ENCODE data around the gene MLPH. TPM values are rescaled to one million over a fixed set of nuclear protein-coding genes. Genes with fewer than 3 reads are reported as not detected.

The MLPH gene
- polyA plus RNA-seq, 1 donor, result 31.8 TPM

DNA sequence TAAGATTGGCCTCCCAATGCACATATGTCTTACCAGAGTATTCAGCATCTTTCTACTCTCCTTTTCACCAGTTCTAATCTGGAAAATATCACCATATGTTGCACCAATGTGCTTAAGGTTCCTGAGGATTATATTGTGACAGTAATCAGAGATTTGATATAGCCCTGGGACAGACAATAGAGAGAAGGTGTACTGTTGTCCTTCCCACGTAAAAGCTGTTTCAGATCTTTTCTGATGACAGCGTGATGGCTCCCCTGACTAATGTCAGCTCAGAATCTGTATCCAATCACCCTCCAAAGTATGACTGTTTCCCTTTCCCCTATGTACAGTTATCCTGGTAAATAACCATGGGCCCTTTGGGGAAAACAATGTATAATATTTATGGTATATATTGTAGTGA, 9.0 kb upstream of the MLPH start:
- no CpG with 5 or more reads among the region's 2 CpGs for WGBS (ENCODE audit: insufficient coverage, low lambda C conversion rate)
- no peak for DNase-seq
- H3K36me3 ChIP-seq (ENCODE audit: control insufficient read depth, insufficient read depth, low read length), result no peaks in the 10 kb centered on the region
- H3K4me3 ChIP-seq (ENCODE audit: low read length), result no peak overlapping the region
- H3K4me1 ChIP-seq (ENCODE audit: control insufficient read depth, insufficient read depth, low read length), result peaks cover 36% of the 10 kb centered on the region
- H3K27me3 ChIP-seq (ENCODE audit: control insufficient read depth, insufficient read depth, low read length), result peaks cover 5% of the 10 kb centered on the region
- H3K9me3 ChIP-seq (ENCODE audit: control insufficient read depth, low read depth, low read length), result no peaks in the 10 kb centered on the region
- H3K27ac ChIP-seq (ENCODE audit: low read length), result no peak overlapping the region

DNA sequence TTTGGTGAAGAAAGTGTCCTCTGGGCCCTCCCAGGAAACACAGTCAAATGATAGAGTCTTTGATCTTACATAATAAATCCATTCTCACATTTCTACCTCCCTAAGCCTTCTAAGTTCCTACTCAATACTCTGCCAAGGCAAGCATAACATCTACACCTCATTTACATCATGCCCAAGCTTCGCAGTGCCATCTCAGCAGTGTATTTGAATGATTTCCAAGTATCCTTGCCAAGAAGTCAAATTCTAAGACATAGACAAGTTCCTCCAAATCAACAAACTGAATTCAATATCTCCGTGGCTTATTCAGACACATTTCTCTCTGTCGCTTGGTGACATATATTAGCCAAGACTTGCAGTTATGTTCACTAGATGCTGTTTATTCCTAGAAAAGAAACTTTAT, 8.1 kb upstream of the MLPH start:
- WGBS (ENCODE audit: insufficient coverage, low lambda C conversion rate), result 100% methylated on average over 1 of the region's 3 CpGs
- no peak overlapping the region for H3K27ac ChIP-seq (ENCODE audit: low read length)

DNA sequence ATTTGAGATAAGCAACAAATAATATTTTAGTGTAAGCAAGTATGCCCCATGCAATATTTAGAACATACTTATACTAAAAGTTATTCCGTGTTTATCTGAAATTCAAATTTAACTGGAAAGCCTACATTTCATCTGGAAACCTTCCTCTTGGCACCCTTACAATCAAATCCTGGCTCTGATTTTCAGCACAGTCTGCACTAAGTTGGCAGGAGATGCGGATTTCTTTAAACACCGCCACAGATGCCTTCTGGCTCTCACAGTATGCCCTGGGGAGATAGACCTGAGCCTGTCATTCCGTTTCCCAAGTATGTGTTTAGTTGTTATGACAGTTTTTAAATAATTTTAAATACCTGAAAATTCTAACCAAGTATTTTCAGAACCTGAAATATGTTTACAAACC, 7.3 kb upstream of the MLPH start:
- WGBS (ENCODE audit: insufficient coverage, low lambda C conversion rate), result 100% methylated on average over 1 of the region's 4 CpGs
- Histone ChIP-seq H3K36me3 (ENCODE audit: control insufficient read depth, insufficient read depth, low read length) (no peaks in the 10 kb centered on the region), H3K9me3 (ENCODE audit: control insufficient read depth, low read depth, low read length) (no peaks in the 10 kb centered on the region), H3K4me3 (ENCODE audit: low read length) (no peak overlapping the region), H3K4me1 (ENCODE audit: control insufficient read depth, insufficient read depth, low read length) (peaks cover 26% of the 10 kb centered on the region), H3K27me3 (ENCODE audit: control insufficient read depth, insufficient read depth, low read length) (peaks cover 5% of the 10 kb centered on the region), H3K27ac (ENCODE audit: low read length) (no peak overlapping the region)
- no peak for DNase-seq

More for the DNA sequence above, 8.1 kb upstream of the MLPH start:
- Histone ChIP-seq H3K4me1 (ENCODE audit: control insufficient read depth, insufficient read depth, low read length) (peaks cover 34% of the 10 kb centered on the region), H3K9me3 (ENCODE audit: control insufficient read depth, low read depth, low read length) (no peaks in the 10 kb centered on the region), H3K27me3 (ENCODE audit: control insufficient read depth, insufficient read depth, low read length) (peaks cover 5% of the 10 kb centered on the region), H3K36me3 (ENCODE audit: control insufficient read depth, insufficient read depth, low read length) (no peaks in the 10 kb centered on the region), H3K4me3 (ENCODE audit: low read length) (no peak overlapping the region)
- no peak for DNase-seq

DNA sequence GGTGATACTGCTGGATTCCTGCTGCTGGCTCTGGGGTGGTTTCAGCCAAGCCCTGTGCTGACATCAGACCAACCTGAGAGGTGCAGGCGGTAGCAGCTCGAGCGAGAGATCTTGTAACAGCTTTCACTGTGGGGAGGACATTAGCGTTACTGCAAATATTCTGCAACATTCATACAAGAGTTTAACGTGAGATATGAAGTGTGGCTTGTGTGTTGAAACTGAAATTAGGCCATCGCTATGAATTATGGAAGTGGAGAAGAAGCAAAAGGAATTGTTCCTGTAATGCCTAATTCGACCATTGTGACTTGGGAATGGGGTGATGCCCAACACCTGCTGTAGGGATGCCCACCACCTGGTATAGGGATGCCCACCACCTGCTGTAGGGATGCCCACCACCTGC, 6.5 kb upstream of the MLPH start:
- Histone ChIP-seq H3K27me3 (ENCODE audit: control insufficient read depth, insufficient read depth, low read length) (peaks cover 8% of the 10 kb centered on the region), H3K36me3 (ENCODE audit: control insufficient read depth, insufficient read depth, low read length) (no peaks in the 10 kb centered on the region), H3K27ac (ENCODE audit: low read length) (no peak overlapping the region), H3K4me1 (ENCODE audit: control insufficient read depth, insufficient read depth, low read length) (peaks cover 25% of the 10 kb centered on the region), H3K4me3 (ENCODE audit: low read length) (no peak overlapping the region), H3K9me3 (ENCODE audit: control insufficient read depth, low read depth, low read length) (no peaks in the 10 kb centered on the region)
- no CpG with 5 or more reads among the region's 7 CpGs for WGBS (ENCODE audit: insufficient coverage, low lambda C conversion rate)
- no peak for DNase-seq

DNA sequence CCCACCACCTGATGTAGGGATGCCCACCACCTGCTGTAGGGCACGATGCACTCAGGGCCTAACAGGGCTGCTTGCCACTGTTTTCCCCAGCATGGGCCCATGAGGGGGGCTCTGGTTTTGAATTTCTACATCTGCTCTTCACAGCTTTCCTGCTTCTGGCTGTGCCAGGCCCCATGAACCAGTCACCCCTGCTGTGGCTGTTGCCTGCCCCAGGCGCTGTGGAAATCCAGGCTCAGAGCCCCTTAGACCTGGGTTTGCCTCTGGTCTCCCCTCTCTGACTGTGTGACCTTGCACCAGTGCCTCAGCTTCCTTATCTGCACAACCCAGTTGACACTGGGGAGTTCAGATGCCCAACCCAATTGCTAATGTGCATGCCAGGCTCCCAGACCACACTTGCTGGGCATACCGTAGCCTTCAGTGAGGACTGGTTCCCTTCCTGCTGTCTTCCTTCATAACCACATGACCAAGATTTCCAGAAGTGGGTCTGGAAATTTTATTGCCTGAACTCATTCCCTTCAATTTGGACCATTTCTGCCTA, 6.0 kb upstream of the MLPH start:
- H3K4me1 ChIP-seq (ENCODE audit: control insufficient read depth, insufficient read depth, low read length), result peaks cover 21% of the 10 kb centered on the region
- DNase-seq, result no peak
- H3K9me3 ChIP-seq (ENCODE audit: control insufficient read depth, low read depth, low read length), result no peaks in the 10 kb centered on the region
- H3K27ac ChIP-seq (ENCODE audit: low read length), result no peak overlapping the region
- H3K36me3 ChIP-seq (ENCODE audit: control insufficient read depth, insufficient read depth, low read length), result no peaks in the 10 kb centered on the region
- peaks cover 12% of the 10 kb centered on the region for H3K27me3 ChIP-seq (ENCODE audit: control insufficient read depth, insufficient read depth, low read length)
- WGBS (ENCODE audit: insufficient coverage, low lambda C conversion rate), result no CpG with 5 or more reads among the region's 3 CpGs
- no peak overlapping the region for H3K4me3 ChIP-seq (ENCODE audit: low read length)

DNA sequence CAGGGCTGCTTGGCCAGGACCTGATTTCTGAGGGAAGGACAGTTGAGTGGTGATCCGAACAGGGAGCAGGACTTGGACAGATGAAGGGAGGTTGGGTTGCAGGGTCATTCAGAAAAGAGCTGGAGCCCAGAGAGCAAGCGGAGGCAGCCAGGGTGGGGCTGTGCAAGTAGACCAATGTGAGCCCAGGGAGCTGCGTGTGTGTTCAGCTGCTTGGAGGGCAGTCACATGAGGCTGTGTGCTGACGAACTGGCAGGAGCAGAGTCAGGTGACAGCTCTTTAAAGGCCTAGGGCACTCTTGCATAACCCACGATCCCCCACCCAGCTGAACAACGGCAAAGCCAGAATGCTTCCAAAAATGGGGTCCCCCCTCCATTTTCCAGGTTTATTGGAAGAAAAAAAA, 4.6 kb upstream of the MLPH start:
- peaks cover 26% of the 10 kb centered on the region for H3K4me1 ChIP-seq (ENCODE audit: control insufficient read depth, insufficient read depth, low read length)
- H3K4me3 ChIP-seq (ENCODE audit: low read length), result no peak overlapping the region
- H3K36me3 ChIP-seq (ENCODE audit: control insufficient read depth, insufficient read depth, low read length), result no peaks in the 10 kb centered on the region
- peaks cover 26% of the 10 kb centered on the region for H3K27me3 ChIP-seq (ENCODE audit: control insufficient read depth, insufficient read depth, low read length)
- DNase-seq, result peak; percentile 94 to 95
- peaks cover 4% of the 10 kb centered on the region for H3K9me3 ChIP-seq (ENCODE audit: control insufficient read depth, low read depth, low read length)
- WGBS (ENCODE audit: insufficient coverage, low lambda C conversion rate), result no CpG with 5 or more reads among the region's 6 CpGs
- H3K27ac ChIP-seq (ENCODE audit: low read length), result peak overlapping the region; percentile 91

DNA sequence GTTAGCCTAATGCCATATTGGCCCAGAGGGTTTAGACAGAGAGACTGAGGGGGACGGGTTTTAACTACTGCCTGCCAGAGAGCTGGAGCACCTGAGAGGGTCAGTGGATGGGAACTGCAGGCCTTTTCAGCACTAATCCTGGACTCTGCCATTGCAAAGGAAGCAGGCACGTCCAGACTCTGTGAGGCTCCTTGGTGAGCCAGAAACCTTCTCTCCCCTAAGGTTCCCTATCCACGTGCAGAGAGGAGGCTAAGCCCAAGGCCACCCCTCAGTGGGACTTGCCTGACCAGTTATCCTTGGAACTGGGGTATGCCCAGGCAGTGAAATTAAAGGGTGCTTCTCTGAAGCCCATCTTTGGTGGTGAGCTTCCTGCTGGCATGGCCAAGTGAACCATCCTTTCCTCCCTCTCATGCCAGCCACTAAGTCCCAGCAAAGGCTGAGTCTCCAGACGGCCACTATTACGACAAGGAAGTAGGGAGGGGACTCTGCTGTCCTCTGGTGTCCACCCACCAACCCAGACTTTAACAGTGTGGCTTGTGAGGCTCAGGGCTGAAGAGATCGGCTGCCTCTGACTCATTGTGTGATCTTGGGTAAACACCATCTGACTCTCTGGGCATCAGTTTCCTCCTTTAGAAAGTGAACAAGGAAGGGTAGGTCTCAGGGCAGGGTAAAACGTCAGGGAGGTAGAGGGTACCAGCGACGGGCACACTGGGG, 3.9 kb upstream of the MLPH start:
- Histone ChIP-seq H3K4me1 (ENCODE audit: control insufficient read depth, insufficient read depth, low read length) (peaks cover 26% of the 10 kb centered on the region), H3K4me3 (ENCODE audit: low read length) (no peak overlapping the region), H3K27ac (ENCODE audit: low read length) (peak overlapping the region; percentile 91), H3K36me3 (ENCODE audit: control insufficient read depth, insufficient read depth, low read length) (no peaks in the 10 kb centered on the region), H3K27me3 (ENCODE audit: control insufficient read depth, insufficient read depth, low read length) (peaks cover 29% of the 10 kb centered on the region), H3K9me3 (ENCODE audit: control insufficient read depth, low read depth, low read length) (peaks cover 4% of the 10 kb centered on the region)
- DNase-seq, result peak in 1 of 2 donors; percentile 60
- WGBS (ENCODE audit: insufficient coverage, low lambda C conversion rate), result no CpG with 5 or more reads among the region's 9 CpGs

DNA sequence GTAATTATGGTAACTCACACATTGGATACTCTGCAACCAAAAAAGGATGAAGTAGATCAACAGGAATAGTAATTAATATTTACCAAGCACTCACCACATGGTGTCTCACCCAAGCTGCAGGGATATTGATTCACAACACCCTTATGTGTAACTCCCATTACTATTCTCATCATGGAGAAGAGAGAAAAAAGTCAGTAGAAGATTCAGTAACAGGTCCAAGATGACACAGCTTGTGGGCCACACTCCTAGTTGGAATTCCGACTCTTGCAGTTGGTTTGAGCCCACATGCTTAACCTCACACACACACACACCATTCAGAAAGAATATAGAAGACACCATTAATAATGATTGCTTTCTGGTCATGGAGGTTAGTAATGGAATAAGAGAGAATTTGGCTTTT, 1.7 kb upstream of the MLPH start:
- Histone ChIP-seq H3K27me3 (ENCODE audit: control insufficient read depth, insufficient read depth, low read length) (peaks cover 42% of the 10 kb centered on the region), H3K4me3 (ENCODE audit: low read length) (no peak overlapping the region), H3K36me3 (ENCODE audit: control insufficient read depth, insufficient read depth, low read length) (no peaks in the 10 kb centered on the region), H3K9me3 (ENCODE audit: control insufficient read depth, low read depth, low read length) (peaks cover 4% of the 10 kb centered on the region), H3K4me1 (ENCODE audit: control insufficient read depth, insufficient read depth, low read length) (peaks cover 30% of the 10 kb centered on the region), H3K27ac (ENCODE audit: low read length) (no peak overlapping the region)
- no CpG with 5 or more reads among the region's 1 CpG for WGBS (ENCODE audit: insufficient coverage, low lambda C conversion rate)
- DNase-seq, result no peak

DNA sequence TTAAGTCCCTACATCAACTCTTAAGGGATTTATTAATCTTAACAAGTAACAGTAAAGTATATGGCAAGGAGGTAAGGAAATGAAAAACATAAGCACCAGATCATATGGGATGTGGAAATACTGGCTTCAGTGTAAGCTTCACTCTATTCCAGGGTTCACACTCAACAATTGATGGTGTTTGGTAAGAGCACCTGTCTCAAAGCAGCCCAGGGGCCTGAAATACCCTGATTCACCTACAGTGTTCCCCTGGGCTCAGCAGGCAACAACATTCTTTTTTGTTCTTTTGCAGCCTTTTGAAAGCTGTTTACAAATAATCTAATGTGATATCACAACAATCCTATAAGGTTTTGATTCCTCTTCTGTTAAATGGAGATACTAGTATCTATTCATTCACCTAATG, 1.2 kb upstream of the MLPH start:
- Histone ChIP-seq H3K9me3 (ENCODE audit: control insufficient read depth, low read depth, low read length) (peaks cover 4% of the 10 kb centered on the region), H3K4me1 (ENCODE audit: control insufficient read depth, insufficient read depth, low read length) (peaks cover 30% of the 10 kb centered on the region), H3K4me3 (ENCODE audit: low read length) (peak overlapping the region; percentile 34), H3K36me3 (ENCODE audit: control insufficient read depth, insufficient read depth, low read length) (no peaks in the 10 kb centered on the region), H3K27ac (ENCODE audit: low read length) (no peak overlapping the region), H3K27me3 (ENCODE audit: control insufficient read depth, insufficient read depth, low read length) (peaks cover 42% of the 10 kb centered on the region)
- no peak for DNase-seq

DNA sequence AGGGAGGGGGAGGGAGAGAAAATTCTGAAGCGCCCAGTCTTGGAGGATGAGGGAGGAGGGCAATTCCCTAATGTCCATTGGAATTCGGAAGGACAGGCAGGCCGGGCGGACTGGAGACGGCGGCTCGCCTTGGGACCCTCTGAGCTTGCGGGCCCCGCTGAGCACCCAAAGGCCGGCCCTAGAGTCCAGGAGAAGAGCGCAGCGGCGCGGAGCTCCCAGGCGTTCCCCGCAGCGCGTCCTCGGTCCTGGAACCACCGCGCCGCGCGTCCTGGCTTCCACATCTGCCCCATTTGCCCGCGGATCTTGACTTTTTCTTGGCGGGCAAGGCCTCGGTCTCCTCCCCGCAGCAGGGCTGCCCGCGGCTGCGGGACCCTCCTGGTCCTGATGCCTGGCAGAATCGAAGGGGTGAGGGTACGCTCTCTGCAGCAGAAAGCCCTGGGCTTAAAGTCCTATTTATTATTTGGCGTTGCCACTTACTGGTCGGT, 675 bp upstream of the MLPH start:
- no peak for DNase-seq
- H3K36me3 ChIP-seq (ENCODE audit: control insufficient read depth, insufficient read depth, low read length), result no peaks in the 10 kb centered on the region
- peaks cover 7% of the 10 kb centered on the region for H3K9me3 ChIP-seq (ENCODE audit: control insufficient read depth, low read depth, low read length)
- no peak overlapping the region for H3K27ac ChIP-seq (ENCODE audit: low read length)
- H3K27me3 ChIP-seq (ENCODE audit: control insufficient read depth, insufficient read depth, low read length), result peaks cover 42% of the 10 kb centered on the region
- no CpG with 5 or more reads among the region's 36 CpGs for WGBS (ENCODE audit: insufficient coverage, low lambda C conversion rate)
- peaks cover 30% of the 10 kb centered on the region for H3K4me1 ChIP-seq (ENCODE audit: control insufficient read depth, insufficient read depth, low read length)
- H3K4me3 ChIP-seq (ENCODE audit: low read length), result peak overlapping the region; percentile 34

DNA sequence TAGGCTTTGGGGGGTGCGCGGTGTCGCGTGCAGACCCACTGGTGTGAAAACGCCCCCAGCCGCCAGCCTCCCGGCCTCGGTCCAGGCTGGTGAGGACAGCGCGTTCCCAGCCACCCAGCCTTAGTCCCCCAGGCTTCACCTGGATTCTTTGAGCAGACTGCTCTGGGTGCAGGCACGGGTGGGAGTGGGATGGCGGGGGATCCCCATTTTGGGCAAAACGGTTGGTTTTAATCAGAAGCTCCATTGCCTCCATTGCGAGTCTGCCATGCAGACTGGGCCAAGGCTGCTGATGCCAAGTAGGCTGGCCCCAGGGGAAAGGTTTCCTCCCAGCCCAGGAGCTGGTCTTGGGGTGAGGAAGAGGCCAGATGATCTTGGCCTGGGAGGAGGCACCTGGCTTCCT, 445 bp downstream of the MLPH start:
- no peak for DNase-seq
- peaks cover 21% of the 10 kb centered on the region for H3K4me1 ChIP-seq (ENCODE audit: control insufficient read depth, insufficient read depth, low read length)
- peaks cover 42% of the 10 kb centered on the region for H3K27me3 ChIP-seq (ENCODE audit: control insufficient read depth, insufficient read depth, low read length)
- no peaks in the 10 kb centered on the region for H3K36me3 ChIP-seq (ENCODE audit: control insufficient read depth, insufficient read depth, low read length)
- H3K9me3 ChIP-seq (ENCODE audit: control insufficient read depth, low read depth, low read length), result peaks cover 12% of the 10 kb centered on the region
- no CpG with 5 or more reads among the region's 14 CpGs for WGBS (ENCODE audit: insufficient coverage, low lambda C conversion rate)
- peak overlapping the region; percentile 26 for H3K4me3 ChIP-seq (ENCODE audit: low read length)
- H3K27ac ChIP-seq (ENCODE audit: low read length), result no peak overlapping the region
